ENCODE results near the gene CARD14. TPM values are rescaled to one million over a fixed set of nuclear protein-coding genes. Genes with fewer than 3 reads are reported as not detected.

CARD14 gene
- total RNA-seq, 2 donors from 2014 or later = not detected

DNA sequence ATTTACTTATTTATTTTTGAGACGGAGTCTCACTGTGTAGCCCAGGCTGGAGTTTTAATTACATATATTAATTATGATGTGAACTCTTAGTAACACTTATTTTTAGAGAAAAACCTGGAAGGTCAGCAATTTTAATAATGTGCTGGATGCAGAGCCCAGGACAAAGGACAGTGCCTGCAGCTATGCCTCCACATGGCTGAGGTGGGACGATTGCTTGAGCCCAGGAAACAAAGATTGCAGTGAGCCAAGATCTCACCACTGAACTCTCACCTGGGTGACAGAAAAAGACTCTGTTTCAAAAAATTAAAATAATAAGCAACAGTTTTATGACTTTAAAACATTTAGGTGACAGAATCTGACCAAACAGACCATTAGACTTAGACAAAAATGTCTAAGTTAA is 11.0 kb upstream of the CARD14 start:
- H3K27ac Mint-ChIP-seq = no peak overlapping the region
- peaks cover 4% of the 10 kb centered on the region for H3K36me3 Mint-ChIP-seq (ENCODE audit: low read depth)
- no peak overlapping the region for H3K4me3 Mint-ChIP-seq
- DNase-seq = no peak
- peaks cover 18% of the 10 kb centered on the region for H3K27me3 Mint-ChIP-seq
- no peaks in the 10 kb centered on the region for H3K9me3 ChIP-seq (ENCODE audit: control insufficient read depth, low read length, poor library complexity, severe bottlenecking)
- no peak for ATAC-seq
- H3K4me1 Mint-ChIP-seq = peaks cover 3% of the 10 kb centered on the region

DNA sequence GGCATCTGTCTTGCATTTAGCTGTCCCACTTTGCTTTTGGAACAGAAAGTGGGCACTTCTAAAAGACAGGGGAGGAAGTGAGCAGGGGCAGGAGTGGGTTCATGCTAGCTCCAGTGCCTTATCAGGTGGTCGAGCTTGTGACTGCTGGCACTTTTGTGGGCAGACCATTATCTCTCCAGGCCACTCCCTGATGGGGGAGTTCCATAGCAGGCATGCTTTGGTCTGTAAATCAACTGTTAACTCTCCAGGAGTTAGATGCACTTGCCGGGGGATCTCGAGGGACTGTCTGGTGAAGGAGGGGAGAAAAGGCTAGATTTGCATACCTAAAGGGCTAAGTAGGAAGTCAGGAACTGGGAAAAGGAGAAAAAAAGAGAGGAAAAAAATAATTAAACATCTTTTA is 9.3 kb upstream of the CARD14 start:
- no peak for ATAC-seq
- H3K27me3 Mint-ChIP-seq = peaks cover 23% of the 10 kb centered on the region
- peaks cover 2% of the 10 kb centered on the region for H3K36me3 Mint-ChIP-seq (ENCODE audit: low read depth)
- no peak overlapping the region for H3K27ac Mint-ChIP-seq
- no peak overlapping the region for H3K4me3 Mint-ChIP-seq
- no peak for DNase-seq
- no peaks in the 10 kb centered on the region for H3K9me3 ChIP-seq (ENCODE audit: control insufficient read depth, low read length, poor library complexity, severe bottlenecking)
- H3K4me1 Mint-ChIP-seq = peaks cover 3% of the 10 kb centered on the region

DNA sequence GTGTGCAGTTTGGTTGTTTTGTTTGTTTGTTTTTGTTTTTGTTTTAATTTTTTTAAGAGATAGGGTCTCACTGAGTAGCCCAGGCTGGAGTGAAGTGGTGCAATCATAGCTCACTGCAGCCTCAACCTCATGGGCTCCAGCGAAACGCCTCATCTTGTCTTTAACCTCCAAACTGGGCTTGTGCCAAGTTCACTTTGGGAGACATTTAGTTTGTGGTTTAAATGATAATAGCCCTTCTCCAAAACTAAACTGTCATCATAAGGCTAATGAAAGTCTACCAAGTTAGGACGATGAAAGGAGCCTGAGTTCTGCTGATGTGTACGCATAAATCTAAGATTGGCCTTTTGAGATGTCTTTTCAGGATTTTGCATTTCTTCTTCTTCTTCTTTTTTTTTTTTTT is 6.5 kb upstream of the CARD14 start:
- Mint-ChIP-seq H3K27me3 (peaks cover 25% of the 10 kb centered on the region), H3K4me1 (peaks cover 4% of the 10 kb centered on the region), H3K4me3 (no peak overlapping the region), H3K27ac (peak overlapping the region; percentile 69), H3K36me3 (ENCODE audit: low read depth) (peaks cover 2% of the 10 kb centered on the region)
- no peaks in the 10 kb centered on the region for H3K9me3 ChIP-seq (ENCODE audit: control insufficient read depth, low read length, poor library complexity, severe bottlenecking)
- ATAC-seq (no peak), DNase-seq (no peak)

DNA sequence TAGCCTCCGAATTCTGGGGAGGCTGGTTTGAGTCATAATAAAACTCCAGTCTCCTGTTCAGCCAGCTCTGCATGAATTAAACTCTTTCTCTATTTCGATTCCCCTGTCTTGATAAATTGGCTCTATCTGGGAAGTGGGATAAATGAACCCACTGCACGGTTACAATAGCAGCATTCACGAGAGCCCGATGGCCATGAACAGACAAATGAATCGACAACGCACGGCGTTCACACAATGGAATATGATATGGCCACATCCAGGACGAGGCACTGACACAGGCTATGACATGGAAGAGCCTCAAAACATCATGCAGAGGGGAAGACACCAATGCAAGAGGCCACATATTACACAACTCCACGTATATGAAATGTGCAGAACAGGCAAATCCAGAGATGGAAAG is 5.6 kb upstream of the CARD14 start:
- no peak for ATAC-seq
- peaks cover 6% of the 10 kb centered on the region for H3K36me3 Mint-ChIP-seq (ENCODE audit: low read depth)
- peak overlapping the region; percentile 69 for H3K27ac Mint-ChIP-seq
- no peak overlapping the region for H3K4me3 Mint-ChIP-seq
- no peaks in the 10 kb centered on the region for H3K9me3 ChIP-seq (ENCODE audit: control insufficient read depth, low read length, poor library complexity, severe bottlenecking)
- H3K4me1 Mint-ChIP-seq = peaks cover 4% of the 10 kb centered on the region
- H3K27me3 Mint-ChIP-seq = peaks cover 33% of the 10 kb centered on the region
- DNase-seq = no peak

DNA sequence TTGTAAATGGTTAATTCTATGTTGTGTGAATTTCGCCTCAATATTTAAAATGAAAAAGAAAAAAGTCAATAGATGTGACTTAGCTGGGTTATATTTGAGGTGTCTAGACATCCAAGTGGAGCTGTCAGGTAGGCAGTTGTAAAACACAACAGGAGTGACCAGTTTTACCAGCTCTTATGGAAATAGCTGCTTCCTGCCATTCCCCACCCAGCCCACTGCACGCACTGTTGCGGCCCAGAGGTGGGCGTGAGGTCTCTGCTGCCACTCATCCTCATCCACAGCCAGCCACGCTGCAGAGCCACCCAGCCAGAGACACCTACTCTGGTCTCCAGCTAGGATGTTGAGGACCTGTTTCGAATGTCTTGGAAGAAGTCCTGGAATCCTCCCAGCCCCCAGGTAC is 3.4 kb upstream of the CARD14 start:
- H3K36me3 Mint-ChIP-seq (ENCODE audit: low read depth) = peaks cover 4% of the 10 kb centered on the region
- DNase-seq = no peak
- no peak overlapping the region for H3K27ac Mint-ChIP-seq
- H3K4me3 Mint-ChIP-seq = no peak overlapping the region
- peaks cover 4% of the 10 kb centered on the region for H3K4me1 Mint-ChIP-seq
- ATAC-seq = no peak
- H3K9me3 ChIP-seq (ENCODE audit: control insufficient read depth, low read length, poor library complexity, severe bottlenecking) = no peaks in the 10 kb centered on the region
- peaks cover 18% of the 10 kb centered on the region for H3K27me3 Mint-ChIP-seq

DNA sequence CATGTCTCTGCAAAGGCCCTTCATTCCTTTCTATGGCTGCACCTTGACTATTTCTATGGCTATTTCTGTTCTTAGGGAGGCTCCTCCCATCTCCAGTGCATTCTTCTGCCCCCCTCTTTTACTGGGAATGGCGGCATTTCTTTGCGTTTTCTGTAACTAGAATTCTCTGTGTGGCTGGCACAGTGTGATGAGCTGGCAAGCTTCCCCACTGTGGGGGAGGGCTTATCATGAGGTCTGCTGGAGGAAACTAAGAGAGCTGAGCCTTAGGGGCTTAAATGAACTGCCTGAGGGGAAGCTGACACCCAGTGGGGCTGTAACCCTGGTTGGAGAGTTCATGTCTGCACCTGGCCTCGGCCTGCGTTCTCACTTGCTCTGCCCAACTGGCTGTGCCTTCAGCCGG is 1.5 kb upstream of the CARD14 start:
- Mint-ChIP-seq H3K4me3 (no peak overlapping the region), H3K27ac (no peak overlapping the region), H3K27me3 (peaks cover 18% of the 10 kb centered on the region), H3K4me1 (peaks cover 4% of the 10 kb centered on the region), H3K36me3 (ENCODE audit: low read depth) (peaks cover 4% of the 10 kb centered on the region)
- ATAC-seq (no peak), DNase-seq (no peak)
- H3K9me3 ChIP-seq (ENCODE audit: control insufficient read depth, low read length, poor library complexity, severe bottlenecking) = no peaks in the 10 kb centered on the region

DNA sequence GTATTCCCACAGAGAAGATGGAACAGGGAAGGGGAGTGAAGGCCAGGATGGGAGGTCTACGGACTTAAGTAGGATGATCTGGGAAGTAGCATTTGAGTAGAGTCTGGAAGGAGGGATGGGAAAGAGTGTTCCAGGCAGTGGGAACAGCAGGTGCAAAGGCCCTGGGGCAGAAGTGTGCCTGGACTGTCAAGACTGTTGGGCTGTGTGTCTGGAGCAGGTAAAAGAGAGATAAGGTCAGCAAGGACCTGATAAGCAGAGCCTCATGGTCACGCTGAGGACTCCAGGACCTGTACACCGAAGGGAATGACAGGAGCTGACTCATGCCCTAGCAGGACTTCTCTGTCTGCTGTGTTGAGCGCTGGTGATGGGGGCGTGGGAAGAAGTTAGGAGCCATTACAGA is 723 bp upstream of the CARD14 start:
- Mint-ChIP-seq H3K27me3 (peaks cover 16% of the 10 kb centered on the region), H3K4me1 (peaks cover 4% of the 10 kb centered on the region), H3K27ac (no peak overlapping the region), H3K36me3 (ENCODE audit: low read depth) (peaks cover 4% of the 10 kb centered on the region), H3K4me3 (no peak overlapping the region)
- H3K9me3 ChIP-seq (ENCODE audit: control insufficient read depth, low read length, poor library complexity, severe bottlenecking) = no peaks in the 10 kb centered on the region
- ATAC-seq (no peak), DNase-seq (no peak)

DNA sequence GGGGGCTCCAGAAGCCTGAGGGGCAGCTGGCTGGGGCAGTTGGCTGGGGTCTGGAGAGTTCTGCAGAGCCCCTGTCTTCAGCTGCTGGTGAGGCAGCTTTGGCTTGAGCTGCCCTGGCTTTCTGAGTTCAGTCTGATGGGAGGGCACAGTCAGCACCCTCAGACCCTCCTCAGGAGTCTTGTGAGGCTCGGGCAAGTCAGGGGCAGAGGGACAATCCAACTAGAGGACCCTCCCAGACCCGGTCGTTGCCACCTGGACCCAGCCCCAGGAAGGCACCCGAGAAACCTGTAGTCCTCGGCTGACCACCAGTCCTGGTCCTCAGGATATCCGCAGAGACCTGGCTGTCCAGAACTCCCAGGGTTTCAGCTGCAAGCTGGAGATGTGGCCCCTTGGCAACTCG is 1.9 kb downstream of the CARD14 start:
- H3K9me3 ChIP-seq (ENCODE audit: control insufficient read depth, low read length, poor library complexity, severe bottlenecking) = no peaks in the 10 kb centered on the region
- Mint-ChIP-seq H3K27me3 (peaks cover 16% of the 10 kb centered on the region), H3K27ac (no peak overlapping the region), H3K4me3 (no peak overlapping the region), H3K4me1 (peaks cover 4% of the 10 kb centered on the region), H3K36me3 (ENCODE audit: low read depth) (peaks cover 4% of the 10 kb centered on the region)
- ATAC-seq (no peak), DNase-seq (no peak)

DNA sequence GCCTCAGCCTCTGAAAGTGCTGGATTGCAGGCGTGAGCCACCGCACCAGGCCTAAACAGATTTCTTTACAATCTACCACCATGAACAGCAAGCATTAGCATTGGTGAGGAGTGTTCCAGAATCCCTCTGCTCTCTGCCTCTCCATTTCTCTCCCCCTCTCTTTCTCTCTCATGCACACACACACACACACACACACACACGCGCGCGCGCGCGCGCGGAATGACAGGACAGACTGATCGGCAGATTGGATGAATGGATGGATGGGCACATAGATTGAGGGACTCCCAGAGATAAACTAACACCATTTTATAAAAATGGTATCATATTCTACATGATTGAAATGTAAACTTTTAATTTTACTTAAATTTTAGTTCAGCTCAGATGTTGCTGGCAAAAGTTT is 3.3 kb downstream of the CARD14 start:
- H3K27ac Mint-ChIP-seq = no peak overlapping the region
- DNase-seq (no peak), ATAC-seq (no peak)
- H3K4me3 Mint-ChIP-seq = no peak overlapping the region
- H3K9me3 ChIP-seq (ENCODE audit: control insufficient read depth, low read length, poor library complexity, severe bottlenecking) = no peaks in the 10 kb centered on the region
- peaks cover 16% of the 10 kb centered on the region for H3K27me3 Mint-ChIP-seq
- H3K4me1 Mint-ChIP-seq = peaks cover 3% of the 10 kb centered on the region
- peaks cover 4% of the 10 kb centered on the region for H3K36me3 Mint-ChIP-seq (ENCODE audit: low read depth)

DNA sequence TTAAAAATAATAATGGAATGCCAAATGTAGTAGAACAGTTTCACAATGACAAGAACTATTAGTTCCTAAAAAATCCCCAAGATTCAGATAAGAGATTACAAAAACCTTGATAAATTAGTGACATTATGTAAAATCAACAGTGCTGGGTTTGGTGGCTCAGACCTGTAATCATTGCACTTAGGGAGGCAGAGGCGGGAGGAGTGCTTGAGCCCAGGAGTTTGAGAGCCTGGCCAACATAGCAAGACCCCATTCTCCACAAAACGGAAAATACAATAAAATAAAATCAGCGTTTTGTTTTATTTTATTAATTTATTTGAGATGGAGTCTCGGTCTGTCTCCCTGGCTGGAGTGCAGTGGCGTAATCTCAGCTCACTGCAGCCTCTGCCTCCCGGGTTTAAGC is 4.1 kb downstream of the CARD14 start:
- Mint-ChIP-seq H3K36me3 (ENCODE audit: low read depth) (peaks cover 3% of the 10 kb centered on the region), H3K27me3 (peaks cover 12% of the 10 kb centered on the region)
- DNase-seq = no peak

DNA sequence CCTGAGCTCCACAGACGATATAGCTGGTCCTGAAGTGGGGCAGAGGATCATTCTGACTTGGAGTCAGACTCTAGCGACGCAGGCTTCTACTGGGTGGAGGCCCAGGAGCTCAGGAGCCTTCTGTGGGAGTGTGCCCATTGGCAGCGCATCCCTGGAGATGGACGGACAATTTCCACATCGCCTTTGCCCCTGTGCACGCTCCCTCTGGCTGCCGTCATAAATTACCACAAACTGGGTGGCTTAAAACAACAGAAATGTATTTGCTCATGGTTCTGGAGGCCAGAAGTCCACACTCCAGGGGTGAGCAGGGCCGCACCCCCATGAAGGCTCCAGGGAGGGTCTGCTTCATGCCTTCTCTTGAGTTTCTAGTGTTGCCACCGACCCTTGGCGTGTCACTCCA is 6.9 kb downstream of the CARD14 start:
- Mint-ChIP-seq H3K4me1 (no peaks in the 10 kb centered on the region), H3K27me3 (peaks cover 20% of the 10 kb centered on the region), H3K4me3 (no peak overlapping the region), H3K27ac (no peak overlapping the region), H3K36me3 (ENCODE audit: low read depth) (no peaks in the 10 kb centered on the region)
- DNase-seq = no peak
- H3K9me3 ChIP-seq (ENCODE audit: control insufficient read depth, low read length, poor library complexity, severe bottlenecking) = no peaks in the 10 kb centered on the region
- no peak for ATAC-seq

More for the DNA sequence above, 4.1 kb downstream of the CARD14 start:
- H3K9me3 ChIP-seq (ENCODE audit: control insufficient read depth, low read length, poor library complexity, severe bottlenecking) = no peaks in the 10 kb centered on the region
- Mint-ChIP-seq H3K4me1 (peaks cover 2% of the 10 kb centered on the region), H3K4me3 (no peak overlapping the region), H3K27ac (no peak overlapping the region)
- no peak for ATAC-seq

DNA sequence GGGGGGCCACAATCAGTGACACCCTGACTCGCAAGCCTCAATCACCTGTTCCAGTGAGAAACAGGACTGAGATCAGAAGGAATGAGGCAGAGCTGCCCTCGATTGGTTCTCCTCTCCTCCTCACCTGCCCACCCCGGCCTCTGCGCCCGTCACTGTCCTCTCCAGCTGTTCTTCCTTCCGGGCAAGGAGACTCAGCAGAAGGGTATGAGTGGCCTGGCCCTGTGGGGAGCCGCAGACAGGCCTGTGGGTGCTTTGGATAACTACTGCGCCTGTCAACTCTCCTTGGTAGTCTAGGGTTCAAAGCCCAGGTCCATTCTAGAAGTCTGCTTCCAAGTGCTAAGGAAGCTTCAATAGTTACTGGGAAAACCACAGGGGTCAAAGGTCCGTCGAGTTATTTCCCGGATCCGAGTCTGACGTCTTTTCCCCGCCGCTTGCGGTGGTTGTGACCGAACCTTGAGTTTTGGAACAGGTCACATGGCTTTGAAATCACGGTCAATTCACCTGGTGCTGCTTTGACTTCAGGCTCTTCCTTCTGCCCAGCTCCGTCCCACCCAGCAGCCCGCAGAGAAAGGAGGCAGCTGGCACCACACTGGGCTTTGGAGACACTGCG is 8.3 kb downstream of the CARD14 start:
- Mint-ChIP-seq H3K4me1 (no peaks in the 10 kb centered on the region), H3K27me3 (peaks cover 22% of the 10 kb centered on the region), H3K36me3 (ENCODE audit: low read depth) (no peaks in the 10 kb centered on the region), H3K4me3 (no peak overlapping the region), H3K27ac (no peak overlapping the region)
- no peaks in the 10 kb centered on the region for H3K9me3 ChIP-seq (ENCODE audit: control insufficient read depth, low read length, poor library complexity, severe bottlenecking)
- DNase-seq (no peak), ATAC-seq (no peak)

DNA sequence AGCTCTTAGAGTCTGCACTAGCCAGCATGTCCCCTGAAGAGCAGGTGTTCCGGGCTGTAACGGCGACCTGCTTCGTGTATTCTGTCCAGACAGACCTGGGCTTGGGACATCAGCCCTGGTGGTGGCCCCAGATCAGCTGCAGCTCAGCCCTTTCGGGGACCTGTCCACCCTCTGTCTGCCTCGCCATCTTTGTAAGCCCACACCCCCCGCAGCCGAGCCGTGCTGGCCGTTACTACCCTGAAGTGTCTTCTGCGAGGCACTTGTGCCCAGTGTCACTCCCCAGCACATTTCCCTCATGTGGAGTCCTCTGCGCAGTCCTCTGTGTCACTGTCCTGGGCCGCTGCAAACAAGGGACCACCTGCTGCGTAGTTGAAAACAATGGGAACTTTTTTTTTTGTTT is 10.4 kb downstream of the CARD14 start:
- peaks cover 26% of the 10 kb centered on the region for H3K27me3 Mint-ChIP-seq
- no peaks in the 10 kb centered on the region for H3K4me1 Mint-ChIP-seq
- DNase-seq (no peak), ATAC-seq (no peak)
- no peaks in the 10 kb centered on the region for H3K36me3 Mint-ChIP-seq (ENCODE audit: low read depth)
- no peaks in the 10 kb centered on the region for H3K9me3 ChIP-seq (ENCODE audit: control insufficient read depth, low read length, poor library complexity, severe bottlenecking)
- H3K27ac Mint-ChIP-seq = no peak overlapping the region
- H3K4me3 Mint-ChIP-seq = no peak overlapping the region

DNA sequence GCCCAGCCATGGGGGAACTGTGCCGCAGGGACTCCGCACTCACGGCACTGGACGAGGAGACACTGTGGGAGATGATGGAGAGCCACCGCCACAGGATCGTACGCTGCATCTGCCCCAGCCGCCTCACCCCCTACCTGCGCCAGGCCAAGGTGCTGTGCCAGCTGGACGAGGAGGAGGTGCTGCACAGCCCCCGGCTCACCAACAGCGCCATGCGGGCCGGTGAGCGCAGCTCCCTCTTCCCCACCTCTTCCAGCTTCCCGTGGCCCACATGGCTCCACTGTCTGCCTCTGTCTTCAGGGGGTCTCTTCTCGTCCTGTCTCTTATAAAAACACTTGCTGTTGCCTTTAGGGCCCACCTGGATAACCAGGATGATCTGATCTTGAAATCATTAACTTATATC is 11.6 kb downstream of the CARD14 start:
- Mint-ChIP-seq H3K4me1 (no peaks in the 10 kb centered on the region), H3K4me3 (no peak overlapping the region), H3K27ac (no peak overlapping the region), H3K27me3 (peaks cover 33% of the 10 kb centered on the region), H3K36me3 (ENCODE audit: low read depth) (no peaks in the 10 kb centered on the region)
- H3K9me3 ChIP-seq (ENCODE audit: control insufficient read depth, low read length, poor library complexity, severe bottlenecking) = no peaks in the 10 kb centered on the region
- no peak for DNase-seq
- ATAC-seq = no peak
